GM21619 (cell line): Measurements from ENCODE around the gene TMEM243.

Source experiments
- ATAC-seq: cut with Tn5 transposase; IDR thresholded peaks from one replicate; pipeline ENCODE4 v1.9.1; 2021; ENCODE audit not compliant: unreplicated experiment

TMEM243 gene

GRCh38 chr7:87159538-87159937 is 60.0 kb downstream of the TMEM243 start:
- ATAC-seq: no peak

- no peak for ATAC-seq
Observed at GRCh38 chr7:87156709-87157108, 62.8 kb downstream of the TMEM243 start.

- ATAC-seq: no peak
Observed at GRCh38 chr7:87155788-87156187, 63.7 kb downstream of the TMEM243 start.

- ATAC-seq: no peak
Observed at GRCh38 chr7:87154569-87154968, 65.0 kb downstream of the TMEM243 start.

- no peak for ATAC-seq
Observed at GRCh38 chr7:87154166-87154565, 65.4 kb downstream of the TMEM243 start.

- peak; percentile 9 for ATAC-seq
Observed at GRCh38 chr7:87152897-87153641, 66.5 kb downstream of the TMEM243 start.

- peak; percentile 77 for ATAC-seq
Observed at GRCh38 chr7:87152112-87152896, 67.2 kb downstream of the TMEM243 start, which contains the start of gene DMTF1. Gene DMTF1 (plus strand): TSS chr7:87152453. CDS start chr7:87164942, 12,489 bp downstream.

- ATAC-seq: peak; percentile 28
Observed at GRCh38 chr7:87151729-87152111, 67.8 kb downstream of the TMEM243 start.

- ATAC-seq: no peak
Observed at GRCh38 chr7:87151002-87151728, 68.4 kb downstream of the TMEM243 start.

GRCh38 chr7:87148332-87148955 is 71.1 kb downstream of the TMEM243 start:
- ATAC-seq: no peak

GRCh38 chr7:87147500-87147899 is 72.0 kb downstream of the TMEM243 start:
- no peak for ATAC-seq

- no peak for ATAC-seq
Observed at GRCh38 chr7:87146740-87147386, 72.7 kb downstream of the TMEM243 start.
